Retinal pigment epithelial cell (primary cell): Measurements from ENCODE around the gene PVR.

Source experiments
- DNase-seq: peaks from one replicate; pipeline ENCODE4 v3.0.0-alpha.2; 2010; ENCODE audit warnings: low read depth
- H3K4me3 ChIP-seq: 2 replicates; pipeline ENCODE4 v1.5.1; 2011; ENCODE audit warnings: mild to moderate bottlenecking, low read length, control low read depth, moderate library complexity
- TF ChIP-seq, protein P1 (sequence below): conservative IDR thresholded peaks from 2 replicates; pipeline ENCODE4 v1.5.1; 2011; ENCODE audit warnings: low read depth, low read length, control low read depth, inconsistent platforms

The PVR gene

DNA sequence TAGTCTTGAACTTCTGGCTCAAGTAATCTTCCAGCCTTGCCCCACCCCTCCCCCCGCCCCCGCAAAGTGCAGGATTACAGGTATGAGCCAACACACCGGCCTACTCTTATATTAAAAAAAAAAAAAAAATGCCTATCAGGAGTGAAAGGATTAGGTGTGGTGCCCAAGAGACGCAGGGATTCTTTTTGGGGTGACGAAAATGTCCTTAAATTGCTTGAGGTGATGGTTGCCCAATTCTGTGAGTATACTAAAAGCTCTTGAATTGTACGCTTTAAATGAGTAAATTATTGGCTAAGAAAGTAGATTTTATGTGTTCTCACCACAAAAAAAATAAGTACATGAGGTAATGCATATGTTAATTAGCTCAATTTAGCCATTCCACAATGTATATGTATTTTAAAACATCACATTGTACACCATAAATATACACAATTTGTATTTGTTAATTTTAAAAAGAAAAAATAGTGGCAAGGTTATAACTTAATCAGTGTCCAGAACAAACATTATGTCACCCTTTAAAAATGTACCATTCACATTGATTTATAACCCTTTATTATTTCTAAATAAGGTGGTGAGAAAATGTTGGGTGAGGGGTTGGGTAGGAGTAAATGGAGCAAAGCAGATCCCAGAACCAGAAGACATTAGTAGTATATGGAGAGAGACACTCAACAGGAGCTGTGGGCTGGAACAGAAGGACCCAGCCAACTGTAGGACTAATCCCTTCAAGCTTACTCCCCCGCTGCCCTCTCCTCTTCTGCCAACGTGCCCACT lies 26.4 kb upstream of the PVR start:
- DNase-seq, result no peak
- H3K4me3 ChIP-seq, result no peak overlapping the region
- TF ChIP-seq, protein P1, sequence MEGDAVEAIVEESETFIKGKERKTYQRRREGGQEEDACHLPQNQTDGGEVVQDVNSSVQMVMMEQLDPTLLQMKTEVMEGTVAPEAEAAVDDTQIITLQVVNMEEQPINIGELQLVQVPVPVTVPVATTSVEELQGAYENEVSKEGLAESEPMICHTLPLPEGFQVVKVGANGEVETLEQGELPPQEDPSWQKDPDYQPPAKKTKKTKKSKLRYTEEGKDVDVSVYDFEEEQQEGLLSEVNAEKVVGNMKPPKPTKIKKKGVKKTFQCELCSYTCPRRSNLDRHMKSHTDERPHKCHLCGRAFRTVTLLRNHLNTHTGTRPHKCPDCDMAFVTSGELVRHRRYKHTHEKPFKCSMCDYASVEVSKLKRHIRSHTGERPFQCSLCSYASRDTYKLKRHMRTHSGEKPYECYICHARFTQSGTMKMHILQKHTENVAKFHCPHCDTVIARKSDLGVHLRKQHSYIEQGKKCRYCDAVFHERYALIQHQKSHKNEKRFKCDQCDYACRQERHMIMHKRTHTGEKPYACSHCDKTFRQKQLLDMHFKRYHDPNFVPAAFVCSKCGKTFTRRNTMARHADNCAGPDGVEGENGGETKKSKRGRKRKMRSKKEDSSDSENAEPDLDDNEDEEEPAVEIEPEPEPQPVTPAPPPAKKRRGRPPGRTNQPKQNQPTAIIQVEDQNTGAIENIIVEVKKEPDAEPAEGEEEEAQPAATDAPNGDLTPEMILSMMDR, result no peak

DNA sequence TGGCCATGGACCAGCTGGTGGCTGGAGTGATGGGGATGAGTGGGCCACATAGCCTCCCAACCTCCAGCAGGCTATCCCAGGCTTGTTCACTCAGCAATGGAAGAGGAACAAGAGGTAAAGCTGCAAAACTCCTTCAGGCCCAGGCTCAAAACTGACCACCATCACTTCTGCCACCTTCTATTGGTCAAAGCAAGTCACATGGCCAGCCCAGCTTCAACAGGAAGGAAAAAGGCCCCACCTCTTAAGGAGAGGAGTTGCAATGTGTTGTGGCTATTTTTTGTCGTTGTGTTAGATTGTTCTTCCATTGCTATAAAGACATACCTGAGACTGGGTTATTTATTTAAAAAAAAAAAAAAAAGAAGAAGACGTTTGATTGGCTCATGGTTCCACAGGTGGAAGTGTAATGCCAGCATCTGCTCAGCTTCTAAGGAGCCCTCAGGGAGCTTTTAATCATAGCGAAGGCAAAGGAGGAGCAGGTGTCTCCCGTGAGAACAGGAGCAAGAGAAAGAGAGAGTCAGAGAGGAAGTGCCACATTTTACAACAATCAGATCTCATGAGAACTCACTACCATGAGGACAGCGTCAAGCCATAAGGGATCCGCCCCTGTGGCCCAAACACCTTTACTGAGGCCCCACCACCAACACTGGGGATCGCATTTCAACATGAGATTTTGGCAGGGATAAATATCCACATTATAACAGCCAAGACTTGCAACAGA lies 24.9 kb upstream of the PVR start:
- TF ChIP-seq, protein P1, result no peak

DNA sequence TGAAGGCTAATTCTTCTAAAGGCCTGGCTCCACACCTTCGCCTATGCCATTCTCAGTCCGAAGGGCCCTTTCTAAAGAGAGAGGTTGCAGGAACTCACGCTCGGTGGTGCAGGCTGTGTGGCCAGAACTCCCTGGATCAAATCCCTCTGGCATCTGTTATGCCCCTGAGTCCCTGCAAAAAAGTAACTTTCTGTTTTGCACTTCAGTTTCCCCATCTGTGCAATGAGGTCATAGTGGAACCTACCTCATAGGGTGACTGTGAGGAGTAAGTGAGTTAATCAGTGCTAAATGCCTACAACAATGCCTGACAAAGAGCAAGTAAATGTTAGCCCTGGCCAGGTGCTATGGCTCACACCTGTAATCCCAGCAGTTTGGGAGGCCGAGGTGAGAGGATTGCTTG lies 23.0 kb upstream of the PVR start:
- TF ChIP-seq, protein P1, result no peak
- DNase-seq, result no peak
- H3K4me3 ChIP-seq, result no peak overlapping the region

More for the DNA sequence above, 24.9 kb upstream of the PVR start:
- DNase-seq, result no peak
- H3K4me3 ChIP-seq, result no peak overlapping the region

DNA sequence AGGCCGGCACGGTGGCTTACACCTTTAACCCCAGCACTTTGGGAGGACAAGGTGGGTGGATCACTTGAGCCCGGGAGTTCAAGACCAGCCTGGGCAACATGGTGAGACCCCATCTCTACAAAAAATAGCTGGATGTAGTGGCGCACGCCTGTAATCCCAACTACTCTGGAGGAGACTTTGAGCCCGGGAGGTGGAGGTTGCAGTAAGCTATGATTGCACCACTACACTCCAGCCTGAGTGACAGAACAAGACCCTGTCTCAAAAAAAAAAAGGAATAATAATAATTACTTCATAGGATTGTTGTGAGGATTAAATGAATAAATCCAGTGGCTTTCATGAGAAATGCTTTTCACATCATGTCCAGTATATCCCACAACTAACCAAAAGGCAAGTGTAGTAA lies 22.3 kb upstream of the PVR start:
- no peak overlapping the region for H3K4me3 ChIP-seq
- TF ChIP-seq, protein P1, result no peak
- no peak for DNase-seq

DNA sequence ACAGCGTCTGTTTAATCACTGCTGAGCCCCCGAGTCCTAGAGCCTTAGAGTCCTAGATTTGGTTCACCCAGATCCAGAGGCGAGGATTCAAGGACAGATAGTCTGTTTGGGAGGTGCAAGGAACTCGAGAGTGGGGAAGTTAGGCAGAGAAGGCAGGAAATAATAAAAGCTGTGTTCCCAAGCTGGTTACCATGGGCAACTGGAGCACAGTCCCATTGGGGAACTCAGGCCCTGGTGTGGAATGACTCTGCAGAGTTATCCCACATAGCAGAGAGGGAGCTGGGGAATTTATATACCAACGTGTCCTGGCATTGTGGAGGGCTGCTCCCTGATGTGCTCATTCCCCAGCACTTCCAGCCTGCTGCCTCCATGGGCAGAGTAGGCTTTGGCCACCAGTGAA lies 20.6 kb upstream of the PVR start:
- DNase-seq, result no peak
- TF ChIP-seq, protein P1, result no peak
- no peak overlapping the region for H3K4me3 ChIP-seq

DNA sequence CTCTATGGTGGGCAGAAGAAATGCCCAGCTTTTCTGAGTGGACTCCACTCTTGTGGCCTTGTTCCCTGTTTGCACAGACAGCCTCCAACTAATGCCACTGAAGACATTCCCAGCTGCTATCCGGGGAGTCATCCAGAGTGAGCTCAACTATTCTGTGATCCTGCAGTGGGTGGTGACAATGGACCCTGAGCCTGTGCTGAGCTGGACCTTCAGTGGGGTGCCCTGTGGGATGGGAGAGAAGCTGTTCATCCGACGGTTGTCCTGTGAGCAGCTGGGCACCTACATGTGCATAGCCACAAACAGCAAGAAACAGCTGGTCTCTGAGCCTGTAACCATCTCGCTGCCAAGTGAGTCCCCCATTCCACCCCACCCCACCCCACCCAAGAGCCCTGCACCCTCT lies 20.1 kb upstream of the PVR start:
- TF ChIP-seq, protein P1, result no peak
- no peak for DNase-seq
- H3K4me3 ChIP-seq, result no peak overlapping the region
